ENCODE results near the gene B4GALT7.
"Not testable (repeated sequence)": the region's sequence is repeated elsewhere in the genome, so short reads cannot be mapped to it uniquely, and the experiment has no call there.

Gene B4GALT7

DNA sequence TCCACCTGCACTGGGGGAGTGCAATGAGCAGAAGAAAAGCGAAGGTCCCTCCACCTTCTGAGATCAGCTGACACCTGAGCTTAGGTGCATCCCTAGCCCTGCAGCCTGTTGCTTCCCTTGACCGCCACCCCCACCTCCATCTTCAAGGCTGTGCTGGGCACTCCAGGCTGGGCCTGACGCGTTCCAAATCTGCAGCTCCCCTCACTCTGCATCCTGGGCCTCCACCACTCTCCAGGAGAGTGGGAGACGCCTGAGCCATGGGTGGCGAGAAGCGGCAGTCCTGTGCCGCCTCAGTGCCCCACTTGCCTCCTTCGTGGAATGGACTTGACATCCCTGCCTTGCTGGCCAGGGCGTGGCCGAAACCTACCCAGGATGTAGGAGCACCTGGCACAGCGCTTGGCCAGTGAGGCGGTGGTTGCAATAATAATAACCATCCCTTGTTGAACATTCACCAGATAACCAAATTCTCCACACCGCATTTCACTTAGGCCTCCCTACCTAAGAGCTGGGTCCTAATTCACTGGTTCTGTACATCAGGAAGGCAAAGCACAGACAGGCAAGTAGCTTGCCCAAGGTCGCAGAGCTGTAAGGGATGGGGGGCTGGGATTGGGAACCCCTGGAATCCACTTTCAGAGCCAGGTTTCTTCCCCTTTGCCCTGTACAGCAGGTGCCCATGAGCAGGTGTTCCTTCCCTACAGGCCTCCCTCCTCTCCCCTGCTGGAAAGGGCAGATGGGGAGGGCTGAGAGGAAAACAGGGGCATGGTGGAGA lies 11.7 kb downstream of the B4GALT7 start:
- DNase-seq (ENCODE audit: low read depth in 1 of 2, low spot score in 1 of 2), result no peak
- Histone ChIP-seq H3K27me3 (ENCODE audit: insufficient read depth, poor library complexity, severe bottlenecking) (no peaks in the 10 kb centered on the region), H3K4me3 (replicated peaks; ENCODE audit: insufficient read depth, low read length) (no peak overlapping the region), H3K27ac (replicated peaks) (no peak overlapping the region)
- TF ChIP-seq, protein P1, sequence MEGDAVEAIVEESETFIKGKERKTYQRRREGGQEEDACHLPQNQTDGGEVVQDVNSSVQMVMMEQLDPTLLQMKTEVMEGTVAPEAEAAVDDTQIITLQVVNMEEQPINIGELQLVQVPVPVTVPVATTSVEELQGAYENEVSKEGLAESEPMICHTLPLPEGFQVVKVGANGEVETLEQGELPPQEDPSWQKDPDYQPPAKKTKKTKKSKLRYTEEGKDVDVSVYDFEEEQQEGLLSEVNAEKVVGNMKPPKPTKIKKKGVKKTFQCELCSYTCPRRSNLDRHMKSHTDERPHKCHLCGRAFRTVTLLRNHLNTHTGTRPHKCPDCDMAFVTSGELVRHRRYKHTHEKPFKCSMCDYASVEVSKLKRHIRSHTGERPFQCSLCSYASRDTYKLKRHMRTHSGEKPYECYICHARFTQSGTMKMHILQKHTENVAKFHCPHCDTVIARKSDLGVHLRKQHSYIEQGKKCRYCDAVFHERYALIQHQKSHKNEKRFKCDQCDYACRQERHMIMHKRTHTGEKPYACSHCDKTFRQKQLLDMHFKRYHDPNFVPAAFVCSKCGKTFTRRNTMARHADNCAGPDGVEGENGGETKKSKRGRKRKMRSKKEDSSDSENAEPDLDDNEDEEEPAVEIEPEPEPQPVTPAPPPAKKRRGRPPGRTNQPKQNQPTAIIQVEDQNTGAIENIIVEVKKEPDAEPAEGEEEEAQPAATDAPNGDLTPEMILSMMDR (IDR thresholded peaks at IDR 0.05; ENCODE audit: insufficient read depth, low read length), result no peak
- TF ChIP-seq POLR2AphosphoS5 (IDR thresholded peaks at IDR 0.05; ENCODE audit: low read depth), result 0 out of 2 replicates have a peak, but pooled peaks have one; percentile 11
- TF ChIP-seq GABPA (IDR thresholded peaks at IDR 0.05; ENCODE audit: low read depth), result no peak
- TF ChIP-seq, protein P2, sequence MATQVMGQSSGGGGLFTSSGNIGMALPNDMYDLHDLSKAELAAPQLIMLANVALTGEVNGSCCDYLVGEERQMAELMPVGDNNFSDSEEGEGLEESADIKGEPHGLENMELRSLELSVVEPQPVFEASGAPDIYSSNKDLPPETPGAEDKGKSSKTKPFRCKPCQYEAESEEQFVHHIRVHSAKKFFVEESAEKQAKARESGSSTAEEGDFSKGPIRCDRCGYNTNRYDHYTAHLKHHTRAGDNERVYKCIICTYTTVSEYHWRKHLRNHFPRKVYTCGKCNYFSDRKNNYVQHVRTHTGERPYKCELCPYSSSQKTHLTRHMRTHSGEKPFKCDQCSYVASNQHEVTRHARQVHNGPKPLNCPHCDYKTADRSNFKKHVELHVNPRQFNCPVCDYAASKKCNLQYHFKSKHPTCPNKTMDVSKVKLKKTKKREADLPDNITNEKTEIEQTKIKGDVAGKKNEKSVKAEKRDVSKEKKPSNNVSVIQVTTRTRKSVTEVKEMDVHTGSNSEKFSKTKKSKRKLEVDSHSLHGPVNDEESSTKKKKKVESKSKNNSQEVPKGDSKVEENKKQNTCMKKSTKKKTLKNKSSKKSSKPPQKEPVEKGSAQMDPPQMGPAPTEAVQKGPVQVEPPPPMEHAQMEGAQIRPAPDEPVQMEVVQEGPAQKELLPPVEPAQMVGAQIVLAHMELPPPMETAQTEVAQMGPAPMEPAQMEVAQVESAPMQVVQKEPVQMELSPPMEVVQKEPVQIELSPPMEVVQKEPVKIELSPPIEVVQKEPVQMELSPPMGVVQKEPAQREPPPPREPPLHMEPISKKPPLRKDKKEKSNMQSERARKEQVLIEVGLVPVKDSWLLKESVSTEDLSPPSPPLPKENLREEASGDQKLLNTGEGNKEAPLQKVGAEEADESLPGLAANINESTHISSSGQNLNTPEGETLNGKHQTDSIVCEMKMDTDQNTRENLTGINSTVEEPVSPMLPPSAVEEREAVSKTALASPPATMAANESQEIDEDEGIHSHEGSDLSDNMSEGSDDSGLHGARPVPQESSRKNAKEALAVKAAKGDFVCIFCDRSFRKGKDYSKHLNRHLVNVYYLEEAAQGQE (IDR thresholded peaks at IDR 0.05; ENCODE audit: insufficient replicate concordance, low read depth), result no peak
- no peak for TF ChIP-seq SPI1 (IDR thresholded peaks at IDR 0.05; ENCODE audit: borderline replicate concordance, low read depth)

DNA sequence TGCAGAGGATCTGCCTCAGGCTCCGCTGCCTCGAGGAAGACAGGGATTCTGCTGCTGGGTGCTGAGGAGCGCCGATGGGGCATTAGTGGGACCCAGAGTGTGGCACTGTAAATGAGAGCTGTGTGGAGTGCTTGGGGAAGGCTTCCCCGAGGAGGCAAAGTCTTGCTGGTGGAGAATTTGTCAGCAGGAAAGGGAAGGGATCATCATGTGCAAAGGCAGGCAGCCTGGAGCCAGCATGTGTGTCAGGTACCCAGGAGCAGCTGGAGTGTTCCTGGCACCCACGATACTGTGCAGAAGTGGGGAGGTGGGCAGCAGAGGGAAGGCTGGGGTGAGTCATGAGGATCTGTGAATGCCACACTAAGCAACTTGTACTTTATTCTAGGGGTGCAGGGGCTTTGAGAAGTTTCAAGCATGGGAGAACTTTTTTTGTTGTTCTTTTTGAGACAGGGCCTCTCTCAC lies 12.3 kb downstream of the B4GALT7 start:
- Histone ChIP-seq H3K4me3 (replicated peaks; ENCODE audit: insufficient read depth, low read length) (no peak overlapping the region), H3K27ac (replicated peaks) (no peak overlapping the region), H3K27me3 (ENCODE audit: insufficient read depth, poor library complexity, severe bottlenecking) (no peaks in the 10 kb centered on the region)
- no peak for DNase-seq (ENCODE audit: low read depth in 1 of 2, low spot score in 1 of 2)
- no peak for TF ChIP-seq POLR2AphosphoS5 (IDR thresholded peaks at IDR 0.05; ENCODE audit: low read depth)

DNA sequence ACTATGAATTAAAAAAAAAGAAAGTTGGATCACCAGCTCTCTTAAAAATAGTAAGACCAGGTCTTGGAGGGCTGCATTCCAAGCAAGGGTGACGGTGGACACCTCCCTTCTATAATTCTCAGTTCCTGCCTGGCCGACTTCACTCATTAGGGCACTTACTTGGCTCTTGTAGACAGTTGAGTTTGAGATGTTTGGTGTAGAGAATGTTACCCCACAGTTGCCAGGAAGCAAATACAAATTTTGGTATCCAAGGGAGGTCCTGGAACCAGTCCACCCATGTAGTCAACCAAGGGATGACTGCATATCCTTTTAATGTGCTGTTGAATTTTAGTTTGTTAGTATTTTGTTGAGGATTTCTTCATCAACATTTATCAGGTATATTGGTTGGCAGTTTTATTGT lies 20.6 kb downstream of the B4GALT7 start:
- no peaks in the 10 kb centered on the region for H3K27me3 ChIP-seq (ENCODE audit: insufficient read depth, poor library complexity, severe bottlenecking)
- no peak for DNase-seq (ENCODE audit: low read depth in 1 of 2, low spot score in 1 of 2)
- no peak overlapping the region for H3K27ac ChIP-seq (replicated peaks)
- TF ChIP-seq, protein P2 (IDR thresholded peaks at IDR 0.05; ENCODE audit: insufficient replicate concordance, low read depth), result no peak
- TF ChIP-seq GABPA (IDR thresholded peaks at IDR 0.05; ENCODE audit: low read depth) (no peak), POLR2AphosphoS5 (IDR thresholded peaks at IDR 0.05; ENCODE audit: low read depth) (no peak), SPI1 (IDR thresholded peaks at IDR 0.05; ENCODE audit: borderline replicate concordance, low read depth) (no peak)
- TF ChIP-seq, protein P1 (IDR thresholded peaks at IDR 0.05; ENCODE audit: insufficient read depth, low read length), result no peak
- H3K4me3 ChIP-seq (replicated peaks; ENCODE audit: insufficient read depth, low read length), result no peak overlapping the region

DNA sequence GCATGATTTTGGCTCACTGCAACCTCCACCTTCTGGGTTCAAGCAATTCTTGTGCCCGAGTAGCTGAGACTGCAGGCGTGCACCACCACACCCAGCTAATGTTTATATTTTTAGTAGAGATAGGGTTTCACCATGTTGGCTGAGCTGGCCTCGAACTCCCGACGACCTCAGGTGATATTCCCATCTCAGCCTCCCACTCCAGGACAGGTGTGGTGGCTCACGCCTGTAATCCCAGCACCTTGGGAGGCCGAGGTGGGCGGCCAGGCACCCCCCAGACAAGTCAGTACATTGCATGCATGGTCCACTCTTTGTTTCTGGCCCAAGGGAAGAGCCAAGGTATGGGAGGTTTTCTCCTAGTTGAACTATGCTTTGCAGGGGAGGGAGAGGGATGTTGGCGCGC lies 24.2 kb downstream of the B4GALT7 start:
- not testable (repeated sequence) for H3K4me3 ChIP-seq (replicated peaks; ENCODE audit: insufficient read depth, low read length); DNase-seq (ENCODE audit: low read depth in 1 of 2, low spot score in 1 of 2); H3K27me3 ChIP-seq (ENCODE audit: insufficient read depth, poor library complexity, severe bottlenecking); H3K27ac ChIP-seq (replicated peaks)

DNA sequence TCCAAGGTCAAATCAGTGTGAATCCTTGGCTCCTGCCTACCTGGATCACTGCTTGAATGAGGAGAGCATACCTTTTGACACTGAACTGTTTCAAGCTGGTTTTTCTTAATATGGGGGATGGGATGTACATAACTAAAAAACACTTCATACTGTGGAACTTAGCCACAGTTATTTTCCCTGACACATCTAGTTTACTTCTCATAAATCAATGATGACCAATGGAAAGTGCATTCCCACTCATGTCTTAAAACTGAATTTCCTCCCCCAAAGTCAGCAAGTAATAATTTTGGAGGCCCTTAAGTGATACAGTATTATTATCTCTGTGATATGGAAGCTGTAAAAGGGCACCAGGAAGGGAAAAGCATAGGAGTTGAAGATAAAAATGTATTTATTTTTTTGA lies 30.3 kb downstream of the B4GALT7 start:
- not testable (repeated sequence) for H3K27me3 ChIP-seq (ENCODE audit: insufficient read depth, poor library complexity, severe bottlenecking); DNase-seq (ENCODE audit: low read depth in 1 of 2, low spot score in 1 of 2); H3K27ac ChIP-seq (replicated peaks)

DNA sequence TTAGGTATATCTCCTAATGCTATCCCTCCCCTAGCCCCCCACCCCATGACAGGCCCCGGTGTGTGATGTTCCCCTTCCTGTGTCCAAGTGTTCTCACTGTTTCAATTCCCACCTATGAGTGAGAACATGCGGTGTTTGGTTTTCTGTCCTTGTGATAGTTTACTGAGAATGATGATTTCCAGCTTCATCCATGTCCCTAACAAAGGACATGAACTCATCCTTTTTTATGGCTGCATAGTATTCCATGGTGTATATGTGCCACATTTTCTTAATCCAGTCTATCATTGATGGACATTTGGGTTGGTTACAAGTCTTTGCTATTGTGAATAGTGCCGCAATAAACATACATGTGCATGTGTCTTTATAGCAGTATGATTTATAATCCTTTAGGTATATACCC lies 35.0 kb downstream of the B4GALT7 start:
- not testable (repeated sequence) for H3K27me3 ChIP-seq (ENCODE audit: insufficient read depth, poor library complexity, severe bottlenecking); DNase-seq (ENCODE audit: low read depth in 1 of 2, low spot score in 1 of 2); H3K27ac ChIP-seq (replicated peaks); H3K4me3 ChIP-seq (replicated peaks; ENCODE audit: insufficient read depth, low read length)

More for the DNA sequence above, 30.3 kb downstream of the B4GALT7 start:
- H3K4me3 ChIP-seq (replicated peaks; ENCODE audit: insufficient read depth, low read length), result not testable (repeated sequence)

DNA sequence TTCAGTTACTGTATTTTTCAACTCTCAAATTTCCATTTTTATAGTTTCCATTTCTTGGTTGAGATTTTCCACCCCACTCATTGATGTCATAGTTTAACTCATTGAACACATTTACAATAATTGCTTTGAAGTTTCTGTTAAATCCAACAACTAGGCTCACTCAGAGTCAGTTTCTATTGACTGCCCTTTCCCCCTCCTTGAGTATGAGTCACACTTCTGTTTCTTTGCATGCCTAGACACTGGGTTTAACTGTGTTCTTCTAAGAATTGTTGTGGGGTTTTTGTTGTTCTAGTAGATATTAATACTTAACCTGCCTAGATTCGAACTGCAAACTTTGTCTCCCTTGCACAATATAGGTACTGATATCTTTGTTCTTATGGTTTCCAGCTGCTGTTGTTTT lies 45.5 kb downstream of the B4GALT7 start:
- DNase-seq (ENCODE audit: low read depth in 1 of 2, low spot score in 1 of 2); H3K27ac ChIP-seq (replicated peaks); H3K27me3 ChIP-seq (ENCODE audit: insufficient read depth, poor library complexity, severe bottlenecking); H3K4me3 ChIP-seq (replicated peaks; ENCODE audit: insufficient read depth, low read length): not testable (repeated sequence)

DNA sequence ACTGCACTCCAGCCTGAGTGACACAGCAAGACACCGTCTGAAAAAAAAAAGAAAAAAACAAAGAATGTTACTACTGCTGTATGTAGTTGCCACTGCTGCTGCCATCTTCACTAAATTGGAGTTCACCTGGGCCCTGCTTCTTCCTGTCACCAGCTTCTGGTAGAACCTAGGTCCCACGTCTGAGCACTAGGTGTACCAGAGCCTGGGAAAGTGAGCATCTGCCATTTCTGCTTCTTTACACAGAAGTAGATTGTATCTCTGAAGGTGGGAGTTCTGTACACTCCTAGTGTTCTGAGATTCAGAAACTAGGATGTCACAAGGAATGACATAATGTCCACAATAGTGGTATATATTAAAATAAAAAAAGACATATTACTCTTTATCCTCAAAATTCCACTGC lies 51.3 kb downstream of the B4GALT7 start:
- not testable (repeated sequence) for H3K27me3 ChIP-seq (ENCODE audit: insufficient read depth, poor library complexity, severe bottlenecking); H3K4me3 ChIP-seq (replicated peaks; ENCODE audit: insufficient read depth, low read length); H3K27ac ChIP-seq (replicated peaks); DNase-seq (ENCODE audit: low read depth in 1 of 2, low spot score in 1 of 2)

DNA sequence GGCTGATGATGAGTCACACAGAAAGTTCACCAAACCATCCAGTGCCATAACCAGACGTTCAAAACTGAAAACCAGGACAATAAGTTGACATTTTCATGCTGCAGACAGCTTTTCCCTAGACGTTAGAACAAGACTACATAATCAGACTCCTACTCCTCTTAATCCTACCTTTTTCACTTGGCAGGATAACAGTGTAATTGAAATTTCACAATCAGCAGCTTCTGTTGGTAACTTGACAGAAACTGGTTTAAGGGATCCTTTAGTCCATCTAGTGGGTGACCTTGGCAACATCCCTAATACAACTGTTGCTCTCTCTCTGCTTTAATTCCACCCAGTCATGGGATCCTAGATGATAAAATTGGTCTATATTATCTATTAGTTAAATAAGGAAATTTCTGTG lies 57.9 kb downstream of the B4GALT7 start:
- not testable (repeated sequence) for DNase-seq (ENCODE audit: low read depth in 1 of 2, low spot score in 1 of 2); H3K4me3 ChIP-seq (replicated peaks; ENCODE audit: insufficient read depth, low read length); H3K27ac ChIP-seq (replicated peaks)

More for the DNA sequence above, 57.9 kb downstream of the B4GALT7 start:
- H3K27me3 ChIP-seq (ENCODE audit: insufficient read depth, poor library complexity, severe bottlenecking), result not testable (repeated sequence)
